Suprapubic skin (tissue), 4 donors: ENCODE data around the gene ZNF407. TPM values are rescaled to one million over a fixed set of nuclear protein-coding genes. Genes with fewer than 3 reads are reported as not detected.

Experiments
- DNase-seq, 2 donors: peaks; one replicate each; pipeline ENCODE4 v3.0.0-alpha.2; 2019; ENCODE audit warnings: low spot score in 2 of 2
- H3K27ac ChIP-seq: fragments of 200-600 bp; sonication (generic); one replicate; pipeline ENCODE4 v1.5.1; 2019
- H3K27me3 ChIP-seq: fragments of 200-600 bp; sonication (generic); one replicate; pipeline ENCODE4 v1.5.1; 2019
- H3K36me3 ChIP-seq: fragments of 200-600 bp; sonication (generic); one replicate; pipeline ENCODE4 v1.5.1; 2019
- H3K4me1 ChIP-seq: fragments of 200-600 bp; sonication (generic); one replicate; pipeline ENCODE4 v1.5.1; 2019
- H3K4me3 ChIP-seq: fragments of 200-600 bp; sonication (generic); one replicate; pipeline ENCODE4 v1.5.1; 2019; ENCODE audit warnings: mild to moderate bottlenecking
- H3K9me3 ChIP-seq: fragments of 200-600 bp; sonication (generic); one replicate; pipeline ENCODE4 v1.5.1; 2019
- EP300 ChIP-seq: sonication (generic); formaldehyde crosslinking; IDR thresholded peaks from one replicate; pipeline ENCODE4 v1.6.1; 2017; ENCODE audit warnings: antibody characterized with exemption
- POLR2A ChIP-seq, 2 donors: fragments of 450-650 bp; IDR thresholded peaks; one replicate each; pipeline ENCODE4 v1.6.1; 2017; ENCODE audit warnings: antibody characterized with exemption in 2 of 2, mild to moderate bottlenecking in 2 of 2, moderate library complexity in 2 of 2
- POLR2AphosphoS5 ChIP-seq, 3 donors: sonication (generic); formaldehyde crosslinking; IDR thresholded peaks; one replicate each; pipeline ENCODE4 v1.6.1; 2017; ENCODE audit warnings: antibody characterized with exemption in 3 of 3
- WGBS: methylation state at CpG from one replicate; pipeline ENCODE4 v1.1.5; 2018; 5-methylcytosine and 5-hydroxymethylcytosine counted together
- total RNA-seq, 4 donors: library from RNA; depleted of rRNA; stranded (reverse); fragments of >200 nt; gene quantifications; one replicate each; pipeline ENCODE4 v1.1.0, GENCODE V29; 2016
- TF ChIP-seq, protein P1 (sequence below), 2 donors: fragments of 200-600 bp in 1 of 2; fragments of 450-650 bp in 1 of 2; sonication (generic) in 1 of 2; IDR thresholded peaks; one replicate each; pipeline ENCODE4 v1.5.1; 2016 to 2019; ENCODE audit warnings: antibody characterized with exemption in 2 of 2, mild to moderate bottlenecking in 1 of 2, moderate library complexity in 1 of 2

The ZNF407 gene
- total RNA-seq, 4 donors from 2014 or later: 10.7 to 22.1 (median 13.8) TPM

DNA sequence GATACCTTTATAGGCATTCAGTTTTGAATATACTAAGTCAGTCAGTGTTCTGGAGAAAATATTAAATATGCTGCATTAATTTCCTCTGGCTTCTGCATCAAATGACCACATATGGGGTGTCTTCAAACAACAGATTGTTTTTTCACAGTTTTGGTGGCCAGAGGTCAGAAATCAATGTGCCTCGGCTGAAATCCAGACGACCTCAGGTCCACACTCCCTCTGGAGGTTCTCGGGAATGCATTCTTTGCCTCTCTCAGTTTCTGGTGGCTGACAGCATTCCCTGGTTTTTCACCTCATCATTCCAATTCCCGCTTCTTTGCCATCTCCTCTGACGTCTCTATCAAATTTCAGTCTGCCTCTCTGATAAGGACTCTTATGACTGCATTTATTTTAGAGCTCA lies 142.3 kb downstream of the ZNF407 start:
- H3K27me3 ChIP-seq: no peaks in the 10 kb centered on the region
- no peak overlapping the region for H3K4me3 ChIP-seq
- TF ChIP-seq, protein P1, sequence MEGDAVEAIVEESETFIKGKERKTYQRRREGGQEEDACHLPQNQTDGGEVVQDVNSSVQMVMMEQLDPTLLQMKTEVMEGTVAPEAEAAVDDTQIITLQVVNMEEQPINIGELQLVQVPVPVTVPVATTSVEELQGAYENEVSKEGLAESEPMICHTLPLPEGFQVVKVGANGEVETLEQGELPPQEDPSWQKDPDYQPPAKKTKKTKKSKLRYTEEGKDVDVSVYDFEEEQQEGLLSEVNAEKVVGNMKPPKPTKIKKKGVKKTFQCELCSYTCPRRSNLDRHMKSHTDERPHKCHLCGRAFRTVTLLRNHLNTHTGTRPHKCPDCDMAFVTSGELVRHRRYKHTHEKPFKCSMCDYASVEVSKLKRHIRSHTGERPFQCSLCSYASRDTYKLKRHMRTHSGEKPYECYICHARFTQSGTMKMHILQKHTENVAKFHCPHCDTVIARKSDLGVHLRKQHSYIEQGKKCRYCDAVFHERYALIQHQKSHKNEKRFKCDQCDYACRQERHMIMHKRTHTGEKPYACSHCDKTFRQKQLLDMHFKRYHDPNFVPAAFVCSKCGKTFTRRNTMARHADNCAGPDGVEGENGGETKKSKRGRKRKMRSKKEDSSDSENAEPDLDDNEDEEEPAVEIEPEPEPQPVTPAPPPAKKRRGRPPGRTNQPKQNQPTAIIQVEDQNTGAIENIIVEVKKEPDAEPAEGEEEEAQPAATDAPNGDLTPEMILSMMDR (IDR thresholded peaks at IDR 0.05): no peak
- TF ChIP-seq POLR2A (IDR thresholded peaks at IDR 0.05) (no peak), EP300 (no peak), POLR2AphosphoS5 (IDR thresholded peaks at IDR 0.05) (no peak)
- DNase-seq: no peak
- 90% methylated on average over 5 of the region's 5 CpGs for WGBS
- no peaks in the 10 kb centered on the region for H3K36me3 ChIP-seq
- H3K4me1 ChIP-seq: no peaks in the 10 kb centered on the region
- H3K9me3 ChIP-seq: no peaks in the 10 kb centered on the region
- H3K27ac ChIP-seq: no peak overlapping the region

DNA sequence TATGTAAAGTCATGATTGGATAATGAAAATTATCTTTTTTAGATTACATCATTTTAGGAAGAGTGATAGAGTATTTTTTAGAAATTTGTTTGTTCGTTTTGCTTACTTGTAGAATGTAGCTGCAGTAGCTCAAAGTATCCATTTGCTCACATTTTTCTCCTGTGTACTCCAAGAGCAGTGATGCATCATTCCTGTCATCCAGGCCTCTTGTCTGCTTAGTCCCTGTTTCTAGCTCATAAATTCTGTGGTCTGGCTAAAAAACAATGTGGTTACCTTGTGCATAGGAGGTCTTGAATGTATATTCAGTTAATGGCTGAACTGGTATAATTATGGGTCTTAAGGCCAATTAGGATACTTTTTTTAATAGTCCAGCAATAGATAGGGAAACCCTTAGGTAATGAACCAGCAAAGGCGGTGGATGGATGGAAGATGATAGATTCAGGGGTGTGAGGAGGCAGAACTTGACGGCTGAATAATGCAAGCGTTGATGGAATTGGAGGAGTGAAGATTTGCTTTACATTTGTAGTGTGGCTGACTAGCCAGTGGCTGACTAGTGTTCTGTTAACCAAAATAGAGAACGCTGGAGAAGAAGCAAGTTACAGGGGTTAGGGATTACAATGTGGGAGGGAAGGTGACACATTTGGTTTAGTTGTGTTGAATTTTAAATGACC lies 145.0 kb downstream of the ZNF407 start:
- DNase-seq: no peak
- Histone ChIP-seq H3K4me3 (no peak overlapping the region), H3K9me3 (no peaks in the 10 kb centered on the region), H3K4me1 (no peaks in the 10 kb centered on the region), H3K27ac (no peak overlapping the region), H3K36me3 (no peaks in the 10 kb centered on the region), H3K27me3 (no peaks in the 10 kb centered on the region)
- WGBS: 91% methylated on average over 5 of the region's 5 CpGs
- TF ChIP-seq EP300 (no peak), POLR2A (IDR thresholded peaks at IDR 0.05) (no peak), POLR2AphosphoS5 (IDR thresholded peaks at IDR 0.05) (no peak)
- TF ChIP-seq, protein P1 (IDR thresholded peaks at IDR 0.05): no peak

DNA sequence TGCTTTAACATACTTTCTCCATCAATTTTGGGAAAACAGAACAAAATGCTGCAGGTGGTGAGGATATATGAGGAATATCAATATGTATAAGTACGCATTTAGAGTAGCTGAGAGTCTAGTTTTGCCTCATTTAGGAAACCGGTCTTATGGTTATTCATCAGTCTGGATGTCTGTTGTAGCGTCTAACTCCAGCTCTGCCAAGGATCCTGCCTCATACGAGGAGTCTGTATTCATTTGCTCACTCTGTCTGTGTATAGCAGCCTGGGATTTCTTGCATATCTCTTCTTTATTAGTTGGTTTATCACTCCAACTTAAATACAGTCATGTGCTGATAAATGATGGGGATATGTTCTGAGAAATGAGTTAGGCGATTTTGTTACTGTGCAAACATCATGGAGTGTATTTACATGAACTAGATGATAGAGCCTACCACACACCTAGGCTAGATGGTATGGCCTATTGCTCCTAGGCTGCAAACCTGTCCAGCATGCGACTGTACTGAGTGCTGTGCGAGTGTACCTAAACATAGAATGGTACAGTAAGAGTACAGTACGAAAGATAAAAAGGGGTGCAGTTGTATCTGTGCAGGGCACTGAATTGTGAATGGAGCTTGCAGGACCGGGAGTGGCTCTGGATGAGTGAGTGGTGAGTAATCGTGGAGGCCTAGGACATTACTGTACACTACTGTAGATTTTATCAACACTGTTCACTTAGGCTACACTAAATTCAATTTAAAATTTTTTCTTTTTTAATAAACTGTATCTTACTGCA lies 148.1 kb downstream of the ZNF407 start:
- Histone ChIP-seq H3K4me3 (no peak overlapping the region), H3K4me1 (no peaks in the 10 kb centered on the region), H3K27me3 (no peaks in the 10 kb centered on the region), H3K9me3 (no peaks in the 10 kb centered on the region), H3K36me3 (no peaks in the 10 kb centered on the region), H3K27ac (no peak overlapping the region)
- 84% methylated on average over 10 of the region's 10 CpGs for WGBS
- TF ChIP-seq POLR2AphosphoS5 (IDR thresholded peaks at IDR 0.05): no peak
- DNase-seq: no peak

DNA sequence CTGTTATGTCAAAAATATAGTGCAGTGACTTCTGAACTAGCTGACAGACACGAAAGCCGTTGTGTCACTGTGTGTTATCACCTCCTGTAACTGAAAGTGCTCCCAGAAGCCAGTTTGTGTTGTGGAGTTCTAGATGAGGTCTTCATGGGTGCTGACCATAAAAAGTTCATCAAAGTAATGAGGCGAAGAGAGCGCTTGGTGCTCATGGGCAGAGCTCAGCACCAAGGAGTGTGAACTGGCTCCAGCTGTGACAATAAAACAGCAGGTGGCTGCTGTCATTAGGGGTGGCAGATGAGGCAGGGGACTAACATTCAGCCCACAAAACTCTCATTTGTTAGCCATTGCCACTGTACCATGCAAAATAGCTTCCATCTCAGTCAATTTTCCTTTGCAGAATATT lies 151.1 kb downstream of the ZNF407 start:
- no peaks in the 10 kb centered on the region for H3K4me1 ChIP-seq
- no peak for TF ChIP-seq POLR2AphosphoS5 (IDR thresholded peaks at IDR 0.05)
- TF ChIP-seq, protein P1 (IDR thresholded peaks at IDR 0.05): no peak
- TF ChIP-seq EP300: no peak
- TF ChIP-seq POLR2A (IDR thresholded peaks at IDR 0.05): no peak
- no peak for DNase-seq
- H3K4me3 ChIP-seq: no peak overlapping the region
- H3K9me3 ChIP-seq: no peaks in the 10 kb centered on the region
- no peak overlapping the region for H3K27ac ChIP-seq
- H3K27me3 ChIP-seq: no peaks in the 10 kb centered on the region
- no peaks in the 10 kb centered on the region for H3K36me3 ChIP-seq
- WGBS: 95% methylated on average over 4 of the region's 4 CpGs

DNA sequence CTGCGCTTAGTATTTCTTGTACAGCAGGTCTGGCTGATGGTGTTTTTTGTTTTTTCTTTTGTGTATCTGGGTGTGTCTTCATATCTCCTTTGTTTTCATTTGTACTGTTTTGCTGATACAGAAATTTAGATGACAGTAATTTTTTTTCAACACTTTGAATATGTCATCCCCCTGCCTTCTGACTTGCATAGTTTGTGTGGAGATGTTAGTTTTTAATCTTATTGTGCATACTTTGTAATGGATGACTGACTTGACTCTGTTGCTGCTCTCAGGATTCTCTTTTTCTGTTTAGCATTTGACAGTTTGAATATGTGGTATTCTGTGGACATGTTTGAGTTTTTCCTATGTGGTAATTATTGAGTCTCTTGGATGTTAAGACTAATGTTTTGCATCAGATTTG lies 161.3 kb downstream of the ZNF407 start:
- 97% methylated on average over 1 of the region's 1 CpG for WGBS
- no peaks in the 10 kb centered on the region for H3K4me1 ChIP-seq
- no peak overlapping the region for H3K4me3 ChIP-seq
- H3K27ac ChIP-seq: no peak overlapping the region
- H3K36me3 ChIP-seq: no peaks in the 10 kb centered on the region
- TF ChIP-seq POLR2A (IDR thresholded peaks at IDR 0.05): no peak
- no peak for TF ChIP-seq POLR2AphosphoS5 (IDR thresholded peaks at IDR 0.05)
- TF ChIP-seq, protein P1 (IDR thresholded peaks at IDR 0.05): no peak
- no peak for TF ChIP-seq EP300
- no peak for DNase-seq
- no peaks in the 10 kb centered on the region for H3K9me3 ChIP-seq
- H3K27me3 ChIP-seq: no peaks in the 10 kb centered on the region
